Sigmoid colon (tissue), 7 donors: Measurements from ENCODE around the gene MRS2. TPM values are rescaled to one million over a fixed set of nuclear protein-coding genes. Genes with fewer than 3 reads are reported as not detected.
A peak's percentile ranks its signal among the peaks of the same experiment; 100 is the strongest.

Source experiments
- DNase-seq: peaks from one replicate; pipeline ENCODE4 v3.0.0-alpha.2; 2019
- H3K27ac ChIP-seq, 4 donors: fragments of 200-600 bp; sonication (generic); one replicate each; pipeline ENCODE4 v1.5.1; 2016 to 2019; ENCODE audit warnings: mild to moderate bottlenecking in 1 of 4
- H3K27me3 ChIP-seq, 3 donors: fragments of 200-600 bp; sonication (generic); one replicate each; pipeline ENCODE4 v1.5.1; 2019; ENCODE audit warnings: mild to moderate bottlenecking in 1 of 3
- H3K36me3 ChIP-seq, 4 donors: fragments of 200-600 bp; sonication (generic); one replicate each; pipeline ENCODE4 v1.5.1; 2016 to 2019
- H3K4me1 ChIP-seq, 4 donors: fragments of 200-600 bp; sonication (generic); one replicate each; pipeline ENCODE4 v1.5.1; 2017 to 2019
- H3K4me3 ChIP-seq, 4 donors: fragments of 200-600 bp; sonication (generic); one replicate each; pipeline ENCODE4 v1.5.1; 2017 to 2019; ENCODE audit warnings: mild to moderate bottlenecking in 2 of 4, moderate library complexity in 1 of 4
- H3K9me3 ChIP-seq, 4 donors: fragments of 200-600 bp in 3 of 4; sonication (generic) in 3 of 4; one replicate each; pipeline versions ENCODE4 v1.5.1 to v1.6.1; 2013 to 2019
- CTCF ChIP-seq, 4 experiments: fragments of 450-650 bp in 3 of 4; fragments of 200-600 bp in 1 of 4; IDR thresholded peaks; one replicate each; pipeline ENCODE4 v1.5.1; 2016 to 2019; ENCODE audit warnings: antibody characterized with exemption in 4 of 4, mild to moderate bottlenecking in 3 of 4, moderate library complexity in 2 of 4
- EP300 ChIP-seq, 4 donors: sonication (generic); formaldehyde crosslinking; IDR thresholded peaks; one replicate each; pipeline ENCODE4 v1.6.1; 2017; ENCODE audit warnings: antibody characterized with exemption in 4 of 4
- POLR2A ChIP-seq, 2 donors: fragments of 450-650 bp; IDR thresholded peaks; one replicate each; pipeline ENCODE4 v1.6.1; 2016; ENCODE audit warnings: antibody characterized with exemption in 2 of 2, mild to moderate bottlenecking in 2 of 2, moderate library complexity in 2 of 2
- POLR2AphosphoS5 ChIP-seq, 4 donors: sonication (generic); formaldehyde crosslinking; IDR thresholded peaks; one replicate each; pipeline ENCODE4 v1.6.1; 2017; ENCODE audit warnings: antibody characterized with exemption in 4 of 4
- WGBS, 2 donors: extraction: QIAGEN DNeasy Blood & Tissue Kit; methylation state at CpG; one replicate each; pipeline ENCODE4 v1.1.7; 2013; 5-methylcytosine and 5-hydroxymethylcytosine counted together
- intact Hi-C: fragments of 100-400 bp; cut with DNase I; formaldehyde crosslinking; loops from one replicate; pipeline ENCODE4 v1.15.1; 2023
- polyA plus RNA-seq, 3 donors: library from polyadenylated mRNA; stranded (reverse); fragments of 200-250 nt; gene quantifications; one replicate each; pipeline ENCODE4 v1.2.3, GENCODE V29; 2013
- total RNA-seq, 4 donors: library from RNA; depleted of rRNA; stranded (reverse); fragments of >200 nt; gene quantifications; one replicate each; pipeline ENCODE4 v1.1.0, GENCODE V29; 2016
- donor health status: healthy with polysubstance abuse.
- donor health status: Bipolar disorder and iron deficiency.
- donor health status: healthy.

MRS2 gene
- total and polyA plus RNA-seq, 7 donors = 9.0 to 33.5 (median 21.4) TPM

GRCh38 chr6:24401458-24401857, 1.3 kb upstream of the MRS2 start:
- peaks cover 0 to 3% (median 0%) of the 10 kb centered on the region in 4 donors for H3K9me3 ChIP-seq
- peaks cover 0 to 13% (median 2%) of the 10 kb centered on the region in 4 donors for H3K36me3 ChIP-seq
- no peak for TF ChIP-seq POLR2A (IDR thresholded peaks at IDR 0.05)
- TF ChIP-seq POLR2AphosphoS5 (IDR thresholded peaks at IDR 0.05) = no peak
- TF ChIP-seq CTCF (IDR thresholded peaks at IDR 0.05) = no peak
- no peak for TF ChIP-seq EP300 (IDR thresholded peaks at IDR 0.05)
- 87 to 90% methylated on average over 4 of the region's 4 CpGs for WGBS, 2 donors
- H3K4me1 ChIP-seq = peaks cover 0 to 17% (median 12%) of the 10 kb centered on the region in 4 donors
- no peak overlapping the region for H3K4me3 ChIP-seq
- intact Hi-C loops = no loop called here
- H3K27me3 ChIP-seq = peaks cover 0 to 14% (median 0%) of the 10 kb centered on the region in 3 donors
- DNase-seq = no peak
- no peak overlapping the region for H3K27ac ChIP-seq

GRCh38 chr6:24403501-24403824, 727 bp downstream of the MRS2 start:
- H3K27me3 ChIP-seq = no peaks in the 10 kb centered on the region
- peak overlapping the region; percentile 77 to 81 (median 81) for H3K27ac ChIP-seq
- peak overlapping the region; percentile 66 to 88 (median 77) for H3K4me3 ChIP-seq
- H3K9me3 ChIP-seq = no peaks in the 10 kb centered on the region
- intact Hi-C loops = no loop called here
- peaks cover 0 to 17% (median 12%) of the 10 kb centered on the region in 4 donors for H3K4me1 ChIP-seq
- TF ChIP-seq POLR2AphosphoS5 (IDR thresholded peaks at IDR 0.05) = no peak
- no peak for TF ChIP-seq POLR2A (IDR thresholded peaks at IDR 0.05)
- TF ChIP-seq EP300 (IDR thresholded peaks at IDR 0.05) = no peak
- TF ChIP-seq CTCF (IDR thresholded peaks at IDR 0.05) = no peak
- peaks cover 0 to 34% (median 4%) of the 10 kb centered on the region in 4 donors for H3K36me3 ChIP-seq
- 2 to 7% methylated on average over 12 of the region's 12 CpGs for WGBS, 2 donors
- DNase-seq = no peak

- no peak for DNase-seq
- peaks cover 0 to 48% (median 8%) of the 10 kb centered on the region in 4 donors for H3K36me3 ChIP-seq
- no peaks in the 10 kb centered on the region for H3K27me3 ChIP-seq
- no peak overlapping the region for H3K27ac ChIP-seq
- no peak overlapping the region for H3K4me3 ChIP-seq
- no peak for TF ChIP-seq POLR2A (IDR thresholded peaks at IDR 0.05)
- TF ChIP-seq EP300 (IDR thresholded peaks at IDR 0.05) = no peak
- no peak for TF ChIP-seq POLR2AphosphoS5 (IDR thresholded peaks at IDR 0.05)
- no peak for TF ChIP-seq CTCF (IDR thresholded peaks at IDR 0.05)
- no peaks in the 10 kb centered on the region for H3K9me3 ChIP-seq
- WGBS, 2 donors = 87 to 93% methylated on average over 5 of the region's 5 CpGs
- peaks cover 0 to 17% (median 12%) of the 10 kb centered on the region in 4 donors for H3K4me1 ChIP-seq
- intact Hi-C loops = loop anchor here (2.0 kb wide), 1 partner anchor 48 kb away; no protein-coding TSS in a partner anchor
Observed at GRCh38 chr6:24405262-24405661, 2.5 kb downstream of the MRS2 start.

GRCh38 chr6:24408719-24409410, 6.1 kb downstream of the MRS2 start:
- Histone ChIP-seq H3K4me1 (peaks cover 0 to 9% (median 3%) of the 10 kb centered on the region in 4 donors), H3K4me3 (no peak overlapping the region), H3K9me3 (no peaks in the 10 kb centered on the region), H3K27me3 (no peaks in the 10 kb centered on the region), H3K27ac (no peak overlapping the region), H3K36me3 (peaks cover 0 to 80% (median 17%) of the 10 kb centered on the region in 4 donors)
- intact Hi-C loops = no loop called here
- 88 to 91% methylated on average over 2 of the region's 2 CpGs for WGBS, 2 donors
- DNase-seq = no peak
- no peak for TF ChIP-seq POLR2AphosphoS5 (IDR thresholded peaks at IDR 0.05)
- no peak for TF ChIP-seq EP300 (IDR thresholded peaks at IDR 0.05)
- TF ChIP-seq POLR2A (IDR thresholded peaks at IDR 0.05) = no peak
- TF ChIP-seq CTCF (IDR thresholded peaks at IDR 0.05) = no peak
